HepG2 (cell line): ENCODE results near the gene CNTD1. TPM values are rescaled to one million over a fixed set of nuclear protein-coding genes. Genes with fewer than 3 reads are reported as not detected.
A peak's percentile ranks its signal among the peaks of the same experiment; 100 is the strongest.

Experiments used
- ARNTL ChIP-seq: sonication (generic); formaldehyde crosslinking; IDR thresholded peaks from 2 replicates; pipeline ENCODE4 v1.4.0; 2020; ENCODE audit warnings: mild to moderate bottlenecking, missing genetic modification reagents
- ETV6 ChIP-seq: sonication (generic); formaldehyde crosslinking; conservative IDR thresholded peaks from 2 replicates; pipeline ENCODE4 v1.4.0; 2020; ENCODE audit warnings: missing genetic modification reagents
- HMG20B ChIP-seq: conservative IDR thresholded peaks from 2 replicates; pipeline ENCODE4 v1.6.1; 2016; ENCODE audit warnings: missing genetic modification reagents, missing compliant biosample characterization
- HNRNPH1 ChIP-seq: fragments of 200-400 bp; formaldehyde crosslinking; optimal IDR thresholded peaks from 2 replicates; pipeline ENCODE3; 2017; ENCODE audit warnings: mild to moderate bottlenecking, low read depth, low read length
- HNRNPL ChIP-seq: fragments of 200-400 bp; formaldehyde crosslinking; IDR thresholded peaks from 2 replicates; pipeline ENCODE4 v1.6.1; 2017; ENCODE audit warnings: mild to moderate bottlenecking, low read depth, low read length
- MTA1 ChIP-seq: sonication (generic); formaldehyde crosslinking; IDR thresholded peaks from 2 replicates; pipeline ENCODE4 v1.4.0; 2020; ENCODE audit warnings: missing genetic modification reagents, mild to moderate bottlenecking, borderline replicate concordance
- NFKBIZ ChIP-seq: IDR thresholded peaks from 2 replicates; pipeline ENCODE4 v1.6.1; 2018; ENCODE audit warnings: missing genetic modification reagents, missing compliant biosample characterization
- PAF1 ChIP-seq: IDR thresholded peaks from 2 replicates; pipeline ENCODE4 v1.6.1; 2016; ENCODE audit warnings: missing genetic modification reagents, missing compliant biosample characterization
- PHF8 ChIP-seq: sonication (generic); formaldehyde crosslinking; IDR thresholded peaks from 2 replicates; pipeline ENCODE4 v1.5.0; 2020; ENCODE audit warnings: missing genetic modification reagents
- SETDB1 ChIP-seq: sonication (generic); formaldehyde crosslinking; IDR thresholded peaks from 2 replicates; pipeline ENCODE4 v1.5.1; 2020; ENCODE audit warnings: missing genetic modification reagents, mild to moderate bottlenecking, borderline replicate concordance
- TAF1 ChIP-seq: sonication (generic); formaldehyde crosslinking; IDR thresholded peaks from 2 replicates; pipeline ENCODE4 v1.4.0; 2020; ENCODE audit warnings: missing genetic modification reagents
- TARDBP ChIP-seq: sonication (generic); formaldehyde crosslinking; IDR thresholded peaks from 2 replicates; pipeline ENCODE4 v1.8.0; 2022; ENCODE audit warnings: mild to moderate bottlenecking, missing genetic modification reagents
- ZBTB8A ChIP-seq: sonication (generic); formaldehyde crosslinking; IDR thresholded peaks from 2 replicates; pipeline ENCODE4 v1.4.0; 2020; ENCODE audit warnings: mild to moderate bottlenecking, low read depth, missing genetic modification reagents, borderline replicate concordance
- ZFP62 ChIP-seq: sonication (generic); formaldehyde crosslinking; IDR thresholded peaks from 2 replicates; pipeline ENCODE4 v1.4.0; 2020; ENCODE audit warnings: missing genetic modification reagents
- ZNF251 ChIP-seq: sonication (generic); formaldehyde crosslinking; IDR thresholded peaks from 2 replicates; pipeline ENCODE4 v1.9.0; 2021; ENCODE audit warnings: mild to moderate bottlenecking, missing genetic modification reagents
- ZNF3 ChIP-seq: IDR thresholded peaks from 2 replicates; pipeline ENCODE4 v1.7.0; 2017; ENCODE audit warnings: inconsistent platforms
- ZNF616 ChIP-seq: sonication (generic); formaldehyde crosslinking; IDR thresholded peaks from 2 replicates; pipeline ENCODE4 v1.5.0; 2020; ENCODE audit warnings: low read depth, mild to moderate bottlenecking, missing genetic modification reagents
- polyA plus RNA-seq, 8 experiments: library from polyadenylated mRNA; depleted of rRNA in 3 of 8; stranded (reverse) in 7 of 8; unstranded in 1 of 8; fragments of >200 nt; fragmentation: Illumina TruSeq in 4 of 8; extraction: Trizol in 4 of 8; gene quantifications; 2 replicates each; pipeline versions ENCODE4 v1.2.1 to v1.2.3, GENCODE V29; 2011 to 2016; ENCODE audit warnings: low read depth in 4 of 8, missing spikeins in 1 of 8, mixed read lengths in 1 of 8; ENCODE audit not compliant: insufficient read depth in 1 of 8
- total RNA-seq, 5 experiments: library from RNA; depleted of rRNA; stranded (reverse); fragments of >200 nt; fragmentation: Illumina TruSeq; extraction: Trizol; gene quantifications; 2 replicates each; pipeline ENCODE4 v1.2.3, GENCODE V29; 2016; ENCODE audit warnings: low read depth in 1 of 5
- TF ChIP-seq, protein P1 (sequence below): sonication (generic); formaldehyde crosslinking; IDR thresholded peaks from 2 replicates; pipeline ENCODE4 v1.8.0; 2023; ENCODE audit warnings: mild to moderate bottlenecking, missing genetic modification reagents
- TF ChIP-seq, protein P2 (sequence below): sonication (generic); formaldehyde crosslinking; IDR thresholded peaks from 2 replicates; pipeline ENCODE4 v1.5.0; 2020; ENCODE audit warnings: missing genetic modification reagents
- TF ChIP-seq, protein P3 (sequence below): sonication (generic); formaldehyde crosslinking; IDR thresholded peaks from 2 replicates; pipeline ENCODE4 v1.4.0; 2020; ENCODE audit warnings: missing genetic modification reagents

The CNTD1 gene
- total and polyA plus RNA-seq, 2 of the 13 experiments (the other 11 are each of a cell fraction or from before 2014, with no cell fraction given), result 0.11 to 0.15 TPM

DNA sequence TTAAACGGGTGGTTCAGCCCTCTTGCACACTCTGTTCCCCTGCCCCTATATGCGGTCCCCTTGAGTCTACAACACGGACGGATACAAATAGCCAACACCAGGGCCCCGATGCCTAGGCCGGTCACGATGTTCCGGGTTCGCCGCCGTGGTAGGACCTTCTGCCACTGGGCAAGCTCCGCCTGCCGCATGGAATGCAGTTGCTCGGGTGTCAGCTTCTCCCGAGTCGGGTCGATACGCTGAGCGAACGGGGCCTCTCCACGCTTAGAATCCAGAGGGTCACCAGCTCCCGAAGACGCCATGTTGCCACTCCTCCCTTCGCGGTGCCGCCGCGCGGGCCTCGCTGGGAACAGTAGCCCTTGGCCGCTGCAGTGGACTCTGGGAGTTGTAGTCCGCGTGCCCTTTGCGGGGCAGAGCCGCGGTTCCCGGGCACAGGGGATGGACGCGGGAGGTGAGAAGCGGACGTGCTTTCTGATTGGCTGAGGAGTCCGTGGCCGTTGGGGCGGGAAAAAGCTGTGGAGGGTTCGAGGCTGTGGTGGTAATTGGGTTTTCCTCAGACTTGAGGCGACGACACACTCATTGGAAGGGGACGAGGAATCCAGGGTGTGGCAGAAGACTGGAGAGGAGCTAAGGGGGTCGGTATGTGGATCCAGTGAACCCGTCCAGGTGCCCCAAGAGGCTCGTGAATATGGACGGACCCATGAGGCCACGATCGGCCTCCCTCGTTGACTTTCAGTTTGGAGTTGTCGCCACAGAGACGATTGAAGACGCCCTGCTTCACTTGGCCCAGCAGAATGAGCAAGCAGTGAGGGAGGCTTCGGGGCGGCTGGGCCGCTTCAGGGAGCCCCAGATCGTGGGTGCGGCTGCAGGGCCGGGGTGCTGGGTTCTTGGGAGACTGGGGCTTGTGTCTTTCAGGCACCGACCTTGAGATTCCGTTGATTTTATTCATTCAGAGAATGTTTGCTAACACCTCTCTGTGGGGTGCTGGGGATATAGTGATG is at the start of gene CNTD1, which contains the start of gene COA3 (continued):
- TF ChIP-seq ZNF251 (CRISPR knock-in tag) (no peak), ZNF616 (CRISPR knock-in tag) (0 out of 2 replicates have a peak, but pooled peaks have one; percentile 29), ZNF3 (CRISPR knock-in tag) (peak; percentile 83; the same call in 1 of the 2 replicates), HMG20B (CRISPR knock-in tag) (no peak; the same call in 1 of the 2 replicates), HNRNPL (peak; percentile 84; the same call in 1 of the 2 replicates), TAF1 (CRISPR knock-in tag) (peak; percentile 96), NFKBIZ (CRISPR knock-in tag) (no peak; the same call in none of the 2 replicates), PAF1 (CRISPR knock-in tag) (no peak), TARDBP (CRISPR knock-in tag) (peak; percentile 91), ZBTB8A (CRISPR knock-in tag) (no peak), ETV6 (CRISPR knock-in tag) (0 out of 2 replicates have a peak, but pooled peaks have one; percentile 44), SETDB1 (CRISPR knock-in tag) (no peak; the same call in 1 of the 2 replicates), HNRNPH1 (no peak), PHF8 (CRISPR knock-in tag) (peak; percentile 97), MTA1 (CRISPR knock-in tag) (peak; percentile 91), ARNTL (peak; percentile 35; the same call in 1 of the 2 replicates), ZFP62 (CRISPR knock-in tag) (no peak)
- TF ChIP-seq, protein P1, sequence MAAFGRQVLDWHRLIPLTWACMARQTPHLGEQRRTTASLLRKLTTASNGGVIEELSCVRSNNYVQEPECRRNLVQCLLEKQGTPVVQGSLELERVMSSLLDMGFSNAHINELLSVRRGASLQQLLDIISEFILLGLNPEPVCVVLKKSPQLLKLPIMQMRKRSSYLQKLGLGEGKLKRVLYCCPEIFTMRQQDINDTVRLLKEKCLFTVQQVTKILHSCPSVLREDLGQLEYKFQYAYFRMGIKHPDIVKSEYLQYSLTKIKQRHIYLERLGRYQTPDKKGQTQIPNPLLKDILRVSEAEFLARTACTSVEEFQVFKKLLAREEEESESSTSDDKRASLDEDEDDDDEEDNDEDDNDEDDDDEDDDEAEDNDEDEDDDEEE (CRISPR knock-in tag), result no peak
- TF ChIP-seq, protein P2, sequence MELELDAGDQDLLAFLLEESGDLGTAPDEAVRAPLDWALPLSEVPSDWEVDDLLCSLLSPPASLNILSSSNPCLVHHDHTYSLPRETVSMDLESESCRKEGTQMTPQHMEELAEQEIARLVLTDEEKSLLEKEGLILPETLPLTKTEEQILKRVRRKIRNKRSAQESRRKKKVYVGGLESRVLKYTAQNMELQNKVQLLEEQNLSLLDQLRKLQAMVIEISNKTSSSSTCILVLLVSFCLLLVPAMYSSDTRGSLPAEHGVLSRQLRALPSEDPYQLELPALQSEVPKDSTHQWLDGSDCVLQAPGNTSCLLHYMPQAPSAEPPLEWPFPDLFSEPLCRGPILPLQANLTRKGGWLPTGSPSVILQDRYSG (CRISPR knock-in tag), result peak; percentile 88; the same call in 1 of the 2 replicates
- TF ChIP-seq, protein P3, sequence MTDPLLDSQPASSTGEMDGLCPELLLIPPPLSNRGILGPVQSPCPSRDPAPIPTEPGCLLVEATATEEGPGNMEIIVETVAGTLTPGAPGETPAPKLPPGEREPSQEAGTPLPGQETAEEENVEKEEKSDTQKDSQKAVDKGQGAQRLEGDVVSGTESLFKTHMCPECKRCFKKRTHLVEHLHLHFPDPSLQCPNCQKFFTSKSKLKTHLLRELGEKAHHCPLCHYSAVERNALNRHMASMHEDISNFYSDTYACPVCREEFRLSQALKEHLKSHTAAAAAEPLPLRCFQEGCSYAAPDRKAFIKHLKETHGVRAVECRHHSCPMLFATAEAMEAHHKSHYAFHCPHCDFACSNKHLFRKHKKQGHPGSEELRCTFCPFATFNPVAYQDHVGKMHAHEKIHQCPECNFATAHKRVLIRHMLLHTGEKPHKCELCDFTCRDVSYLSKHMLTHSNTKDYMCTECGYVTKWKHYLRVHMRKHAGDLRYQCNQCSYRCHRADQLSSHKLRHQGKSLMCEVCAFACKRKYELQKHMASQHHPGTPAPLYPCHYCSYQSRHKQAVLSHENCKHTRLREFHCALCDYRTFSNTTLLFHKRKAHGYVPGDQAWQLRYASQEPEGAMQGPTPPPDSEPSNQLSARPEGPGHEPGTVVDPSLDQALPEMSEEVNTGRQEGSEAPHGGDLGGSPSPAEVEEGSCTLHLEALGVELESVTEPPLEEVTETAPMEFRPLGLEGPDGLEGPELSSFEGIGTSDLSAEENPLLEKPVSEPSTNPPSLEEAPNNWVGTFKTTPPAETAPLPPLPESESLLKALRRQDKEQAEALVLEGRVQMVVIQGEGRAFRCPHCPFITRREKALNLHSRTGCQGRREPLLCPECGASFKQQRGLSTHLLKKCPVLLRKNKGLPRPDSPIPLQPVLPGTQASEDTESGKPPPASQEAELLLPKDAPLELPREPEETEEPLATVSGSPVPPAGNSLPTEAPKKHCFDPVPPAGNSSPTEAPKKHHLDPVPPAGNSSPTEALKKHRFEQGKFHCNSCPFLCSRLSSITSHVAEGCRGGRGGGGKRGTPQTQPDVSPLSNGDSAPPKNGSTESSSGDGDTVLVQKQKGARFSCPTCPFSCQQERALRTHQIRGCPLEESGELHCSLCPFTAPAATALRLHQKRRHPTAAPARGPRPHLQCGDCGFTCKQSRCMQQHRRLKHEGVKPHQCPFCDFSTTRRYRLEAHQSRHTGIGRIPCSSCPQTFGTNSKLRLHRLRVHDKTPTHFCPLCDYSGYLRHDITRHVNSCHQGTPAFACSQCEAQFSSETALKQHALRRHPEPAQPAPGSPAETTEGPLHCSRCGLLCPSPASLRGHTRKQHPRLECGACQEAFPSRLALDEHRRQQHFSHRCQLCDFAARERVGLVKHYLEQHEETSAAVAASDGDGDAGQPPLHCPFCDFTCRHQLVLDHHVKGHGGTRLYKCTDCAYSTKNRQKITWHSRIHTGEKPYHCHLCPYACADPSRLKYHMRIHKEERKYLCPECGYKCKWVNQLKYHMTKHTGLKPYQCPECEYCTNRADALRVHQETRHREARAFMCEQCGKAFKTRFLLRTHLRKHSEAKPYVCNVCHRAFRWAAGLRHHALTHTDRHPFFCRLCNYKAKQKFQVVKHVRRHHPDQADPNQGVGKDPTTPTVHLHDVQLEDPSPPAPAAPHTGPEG, result no peak
